Measurements from ENCODE around the gene STAC. TPM values are rescaled to one million over a fixed set of nuclear protein-coding genes. Genes with fewer than 3 reads are reported as not detected.

STAC gene
- 3.3 and 6.5 TPM in 2 replicates for total RNA-seq

DNA sequence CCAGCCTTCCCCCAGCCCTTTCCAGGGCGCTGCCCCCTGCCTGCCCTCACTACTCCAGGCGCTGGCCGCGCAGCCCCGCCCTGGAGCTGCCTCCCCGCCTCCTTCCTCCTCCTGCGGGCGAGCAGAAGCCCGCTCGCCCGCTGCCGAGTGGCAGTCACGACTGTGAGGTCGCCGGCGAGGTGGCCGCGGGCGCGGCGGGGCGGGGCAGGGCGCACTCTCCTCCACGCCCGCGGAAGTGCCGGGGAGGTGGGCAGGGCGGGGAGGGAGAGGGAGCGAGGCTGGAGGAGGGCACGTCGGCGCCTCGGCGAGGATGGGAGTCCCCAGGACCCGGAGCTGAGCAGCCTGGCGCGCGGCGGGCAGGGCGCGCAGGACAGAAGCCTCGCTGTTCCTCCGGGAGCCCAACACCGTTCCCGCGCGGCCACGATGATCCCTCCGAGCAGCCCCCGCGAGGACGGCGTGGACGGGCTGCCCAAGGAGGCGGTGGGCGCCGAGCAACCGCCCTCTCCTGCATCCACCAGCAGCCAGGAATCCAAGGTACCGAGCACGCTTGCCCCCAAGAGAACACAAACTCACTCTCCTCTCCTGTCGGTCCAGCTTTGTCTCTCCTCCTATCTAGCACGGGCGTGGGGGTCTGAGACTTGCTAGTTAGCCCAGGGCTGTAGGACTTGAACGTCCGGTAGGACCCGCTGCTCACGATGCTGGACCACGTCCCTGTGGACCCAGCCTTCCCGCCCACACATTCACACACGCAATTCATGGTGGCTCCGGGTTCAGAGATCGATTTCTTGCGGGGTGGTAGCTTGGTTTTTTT, at the start of gene STAC:
Gene STAC (plus strand): TSS at position 284 of the 811 bp plus-strand sequence. CDS start 140 bp downstream, at position 424.
- DNase-seq (ENCODE audit: insufficient read length, low spot score, missing footprints), result peak; percentile 73
- peak within 1 kb of the TSS; percentile 63 for H3K4me2 ChIP-seq (ENCODE audit: insufficient read depth, low read length)
- H3K27ac ChIP-seq (ENCODE audit: low read depth, low read length), result no peak within 1 kb of the TSS

GRCh38 chr3:36332139-36332538, 48.2 kb upstream of the STAC start:
- Histone ChIP-seq H3K27me3 (ENCODE audit: insufficient read depth, low read length) (no peaks in the 10 kb centered on the region), H3K4me1 (ENCODE audit: insufficient read depth, low read length) (no peaks in the 10 kb centered on the region), H3K36me3 (ENCODE audit: insufficient read depth, low read length) (no peaks in the 10 kb centered on the region), H3K4me2 (ENCODE audit: insufficient read depth, low read length) (no peak overlapping the region), H3K27ac (ENCODE audit: low read depth, low read length) (no peak overlapping the region), H4K20me1 (ENCODE audit: insufficient read depth, low read length) (no peaks in the 10 kb centered on the region), H3K79me2 (ENCODE audit: insufficient read depth, low read length) (no peaks in the 10 kb centered on the region), H3K9me3 (ENCODE audit: low read depth, low read length) (no peaks in the 10 kb centered on the region), H3K4me3 (ENCODE audit: insufficient read depth, low read length) (no peak overlapping the region), H2AFZ (ENCODE audit: low read length) (no peak overlapping the region)
- TF ChIP-seq, protein P1, sequence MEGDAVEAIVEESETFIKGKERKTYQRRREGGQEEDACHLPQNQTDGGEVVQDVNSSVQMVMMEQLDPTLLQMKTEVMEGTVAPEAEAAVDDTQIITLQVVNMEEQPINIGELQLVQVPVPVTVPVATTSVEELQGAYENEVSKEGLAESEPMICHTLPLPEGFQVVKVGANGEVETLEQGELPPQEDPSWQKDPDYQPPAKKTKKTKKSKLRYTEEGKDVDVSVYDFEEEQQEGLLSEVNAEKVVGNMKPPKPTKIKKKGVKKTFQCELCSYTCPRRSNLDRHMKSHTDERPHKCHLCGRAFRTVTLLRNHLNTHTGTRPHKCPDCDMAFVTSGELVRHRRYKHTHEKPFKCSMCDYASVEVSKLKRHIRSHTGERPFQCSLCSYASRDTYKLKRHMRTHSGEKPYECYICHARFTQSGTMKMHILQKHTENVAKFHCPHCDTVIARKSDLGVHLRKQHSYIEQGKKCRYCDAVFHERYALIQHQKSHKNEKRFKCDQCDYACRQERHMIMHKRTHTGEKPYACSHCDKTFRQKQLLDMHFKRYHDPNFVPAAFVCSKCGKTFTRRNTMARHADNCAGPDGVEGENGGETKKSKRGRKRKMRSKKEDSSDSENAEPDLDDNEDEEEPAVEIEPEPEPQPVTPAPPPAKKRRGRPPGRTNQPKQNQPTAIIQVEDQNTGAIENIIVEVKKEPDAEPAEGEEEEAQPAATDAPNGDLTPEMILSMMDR (IDR thresholded peaks at IDR 0.05; ENCODE audit: extremely low read depth, low read depth, low read length), result no peak
- no peak for DNase-seq (ENCODE audit: insufficient read length, low spot score, missing footprints)

More for the DNA sequence above, at the start of gene STAC:
- TF ChIP-seq, protein P1 (IDR thresholded peaks at IDR 0.05; ENCODE audit: extremely low read depth, low read depth, low read length), result no peak
- H3K9me3 ChIP-seq (ENCODE audit: low read depth, low read length), result no peaks in the 10 kb centered on the region
- H4K20me1 ChIP-seq (ENCODE audit: insufficient read depth, low read length), result no peaks in the 10 kb centered on the region
- H3K79me2 ChIP-seq (ENCODE audit: insufficient read depth, low read length), result no peaks in the 10 kb centered on the region
- no peaks in the 10 kb centered on the region for H3K36me3 ChIP-seq (ENCODE audit: insufficient read depth, low read length)
- no peaks in the 10 kb centered on the region for H3K4me1 ChIP-seq (ENCODE audit: insufficient read depth, low read length)
- peak within 1 kb of the TSS; percentile 36 for H2AFZ ChIP-seq (ENCODE audit: low read length)
- H3K4me3 ChIP-seq (ENCODE audit: insufficient read depth, low read length), result peak within 1 kb of the TSS; percentile 54
- H3K27me3 ChIP-seq (ENCODE audit: insufficient read depth, low read length), result peaks cover 2% of the 10 kb centered on the region

GRCh38 chr3:36362216-36362615, 18.1 kb upstream of the STAC start:
- H4K20me1 ChIP-seq (ENCODE audit: insufficient read depth, low read length), result no peaks in the 10 kb centered on the region
- H3K4me1 ChIP-seq (ENCODE audit: insufficient read depth, low read length), result no peaks in the 10 kb centered on the region
- no peaks in the 10 kb centered on the region for H3K9me3 ChIP-seq (ENCODE audit: low read depth, low read length)
- H3K4me2 ChIP-seq (ENCODE audit: insufficient read depth, low read length), result no peak overlapping the region
- no peaks in the 10 kb centered on the region for H3K36me3 ChIP-seq (ENCODE audit: insufficient read depth, low read length)
- peaks cover 2% of the 10 kb centered on the region for H3K27me3 ChIP-seq (ENCODE audit: insufficient read depth, low read length)
- H3K79me2 ChIP-seq (ENCODE audit: insufficient read depth, low read length), result no peaks in the 10 kb centered on the region
- H3K4me3 ChIP-seq (ENCODE audit: insufficient read depth, low read length), result no peak overlapping the region
- no peak for DNase-seq (ENCODE audit: insufficient read length, low spot score, missing footprints)
- H3K27ac ChIP-seq (ENCODE audit: low read depth, low read length), result no peak overlapping the region
- TF ChIP-seq, protein P1 (IDR thresholded peaks at IDR 0.05; ENCODE audit: extremely low read depth, low read depth, low read length), result no peak
- H2AFZ ChIP-seq (ENCODE audit: low read length), result no peak overlapping the region

DNA sequence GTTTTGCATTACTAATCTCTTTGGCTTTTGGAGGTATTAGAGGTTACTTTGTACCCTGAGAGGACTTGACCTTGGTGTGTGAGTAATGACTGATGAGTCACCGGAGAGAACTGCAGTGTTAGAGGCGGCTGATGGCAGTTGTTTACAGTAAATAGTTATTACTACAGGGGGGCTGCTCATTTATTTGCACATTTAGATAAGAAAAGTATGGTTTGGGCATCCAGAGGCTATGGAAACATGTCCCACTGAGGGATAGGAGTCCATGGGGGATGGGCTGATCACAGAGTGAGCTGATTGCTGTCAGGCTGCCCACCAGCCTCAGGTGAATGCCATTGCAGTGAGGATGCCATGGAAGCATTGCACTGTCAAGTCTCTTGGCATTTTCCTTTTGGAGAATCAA, 17.3 kb upstream of the STAC start:
- no peak for DNase-seq (ENCODE audit: insufficient read length, low spot score, missing footprints)
- Histone ChIP-seq H3K27me3 (ENCODE audit: insufficient read depth, low read length) (peaks cover 2% of the 10 kb centered on the region), H3K9me3 (ENCODE audit: low read depth, low read length) (no peaks in the 10 kb centered on the region), H4K20me1 (ENCODE audit: insufficient read depth, low read length) (no peaks in the 10 kb centered on the region), H3K4me1 (ENCODE audit: insufficient read depth, low read length) (no peaks in the 10 kb centered on the region), H3K4me3 (ENCODE audit: insufficient read depth, low read length) (no peak overlapping the region), H3K4me2 (ENCODE audit: insufficient read depth, low read length) (no peak overlapping the region), H2AFZ (ENCODE audit: low read length) (no peak overlapping the region), H3K36me3 (ENCODE audit: insufficient read depth, low read length) (no peaks in the 10 kb centered on the region), H3K79me2 (ENCODE audit: insufficient read depth, low read length) (no peaks in the 10 kb centered on the region), H3K27ac (ENCODE audit: low read depth, low read length) (no peak overlapping the region)
- TF ChIP-seq, protein P1 (IDR thresholded peaks at IDR 0.05; ENCODE audit: extremely low read depth, low read depth, low read length), result no peak
